GM19193 (cell line): ENCODE results near the gene C11orf86.

Experiments used
- POLR2A ChIP-seq: IDR thresholded peaks from 4 replicates; pipeline ENCODE4 v1.6.1; 2011; ENCODE audit not compliant: insufficient read depth, insufficient read length; ENCODE audit errors: extremely low read depth

Gene C11orf86

DNA sequence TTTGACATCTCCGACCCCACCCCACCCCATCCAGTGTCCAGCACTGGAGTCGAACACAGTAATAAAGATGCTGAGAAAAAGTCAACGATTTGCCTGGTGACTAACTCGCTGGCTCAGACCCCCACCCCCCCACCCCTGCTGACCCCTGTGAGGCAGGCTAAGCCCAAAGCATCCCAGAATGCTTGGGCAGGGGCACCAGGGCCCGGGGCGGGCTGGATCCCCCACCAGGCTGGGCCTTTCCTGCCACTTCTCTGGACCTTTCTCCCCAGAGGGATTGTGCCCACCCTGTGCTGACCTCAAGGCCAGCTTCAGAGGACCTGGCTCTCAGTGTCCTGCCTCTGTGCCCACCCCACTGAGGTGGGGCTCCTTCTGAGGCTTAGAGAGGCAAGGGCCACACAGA lies 1.8 kb downstream of the C11orf86 start:
- no peak for TF ChIP-seq POLR2A

DNA sequence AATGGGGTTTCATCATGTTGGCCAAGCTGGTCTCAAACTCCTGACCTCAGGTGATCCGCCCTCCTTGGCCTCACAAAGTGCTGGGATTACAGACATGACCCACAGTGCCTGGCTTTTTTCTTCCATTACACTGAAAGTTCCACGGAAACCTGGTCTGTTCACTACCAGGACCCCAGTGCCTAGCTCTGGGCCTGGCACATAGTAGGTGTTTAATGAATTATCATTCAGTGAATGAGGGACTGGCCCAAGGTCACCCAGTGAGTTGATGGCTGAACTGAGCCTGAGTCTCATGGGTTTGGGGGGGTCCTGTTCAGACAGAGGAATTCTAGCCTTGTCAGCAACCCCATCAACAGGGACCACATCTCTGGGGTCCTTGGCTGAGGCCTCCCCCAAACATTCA lies 3.1 kb downstream of the C11orf86 start:
- no peak for TF ChIP-seq POLR2A

DNA sequence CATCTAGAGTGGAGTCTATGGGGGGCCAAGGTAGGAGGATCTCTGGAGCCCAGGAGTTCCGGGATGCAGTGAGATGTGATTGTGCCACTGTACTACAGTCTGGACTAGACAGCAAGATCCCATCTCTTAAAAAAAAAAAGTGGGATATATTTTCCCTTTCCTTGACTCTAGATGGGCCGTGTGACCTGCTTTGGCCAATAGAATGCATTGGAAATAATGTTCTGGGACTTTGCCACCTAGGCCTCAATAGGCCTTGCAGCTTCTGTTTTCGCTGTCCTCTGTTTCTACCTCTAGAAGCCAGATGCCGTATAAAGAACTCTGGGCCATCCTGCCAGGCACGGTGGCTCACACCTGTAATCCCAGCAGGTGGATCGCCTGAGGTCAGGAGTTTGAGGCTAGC lies 3.6 kb downstream of the C11orf86 start:
- no peak for TF ChIP-seq POLR2A

DNA sequence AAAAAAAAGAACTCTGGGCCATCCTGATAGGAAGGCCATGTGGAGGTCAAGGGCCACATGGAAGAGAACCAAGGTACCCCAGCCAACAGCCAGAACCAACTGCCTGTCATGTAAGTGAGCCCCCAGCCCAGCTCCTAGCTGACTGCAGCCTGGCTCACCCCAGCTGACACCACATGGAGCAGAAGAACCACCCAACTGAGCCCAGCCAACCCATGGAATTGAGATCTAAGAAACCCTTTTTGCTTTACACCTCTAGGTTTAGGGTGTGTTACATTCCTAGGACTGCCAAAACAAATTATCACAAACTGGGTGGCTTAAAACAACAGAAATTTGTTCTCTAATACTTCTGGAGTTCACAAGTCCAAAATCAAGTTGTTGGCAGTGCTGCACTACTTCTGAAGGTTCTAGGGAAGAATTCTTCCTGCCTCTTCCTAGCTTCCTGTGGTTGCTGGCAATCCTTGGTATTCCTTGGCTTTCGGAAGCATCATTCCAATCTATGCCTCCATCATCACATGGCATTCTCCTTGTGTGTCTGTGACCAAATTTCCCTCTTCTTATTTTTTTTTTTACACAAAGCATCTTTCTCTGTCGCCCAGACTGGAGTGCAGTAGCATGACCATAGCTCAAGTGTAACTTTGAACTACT lies 4.4 kb downstream of the C11orf86 start:
- TF ChIP-seq POLR2A, result no peak

DNA sequence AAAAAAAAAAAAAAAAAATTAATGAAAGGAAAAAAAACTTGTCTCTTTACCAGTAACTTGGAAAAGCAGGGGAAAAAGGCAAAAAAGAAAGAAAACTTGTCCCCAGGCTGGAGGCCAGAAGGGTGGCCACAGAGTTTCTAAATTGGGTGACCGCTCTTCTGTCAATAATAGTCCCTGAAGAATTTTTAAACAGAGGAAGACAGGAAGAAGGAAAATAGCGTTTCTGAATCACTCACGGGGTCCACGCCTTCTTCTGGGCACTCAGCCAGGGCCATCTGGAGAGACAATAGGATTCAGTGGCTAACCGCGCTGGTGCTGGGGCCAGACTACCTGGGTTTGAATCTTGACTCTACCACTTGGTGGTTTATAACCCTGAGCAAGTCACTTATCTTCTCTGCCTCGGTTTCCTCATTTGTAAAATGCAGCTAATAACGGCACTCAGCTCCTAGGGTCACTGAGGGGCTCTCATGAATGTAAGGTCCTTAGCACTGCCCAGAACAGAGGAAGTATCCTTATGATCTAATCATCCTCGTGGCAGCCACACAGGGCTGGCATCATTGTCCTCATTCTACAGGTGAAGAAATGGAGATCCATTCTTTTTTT lies 7.0 kb downstream of the C11orf86 start:
- TF ChIP-seq POLR2A, result no peak

DNA sequence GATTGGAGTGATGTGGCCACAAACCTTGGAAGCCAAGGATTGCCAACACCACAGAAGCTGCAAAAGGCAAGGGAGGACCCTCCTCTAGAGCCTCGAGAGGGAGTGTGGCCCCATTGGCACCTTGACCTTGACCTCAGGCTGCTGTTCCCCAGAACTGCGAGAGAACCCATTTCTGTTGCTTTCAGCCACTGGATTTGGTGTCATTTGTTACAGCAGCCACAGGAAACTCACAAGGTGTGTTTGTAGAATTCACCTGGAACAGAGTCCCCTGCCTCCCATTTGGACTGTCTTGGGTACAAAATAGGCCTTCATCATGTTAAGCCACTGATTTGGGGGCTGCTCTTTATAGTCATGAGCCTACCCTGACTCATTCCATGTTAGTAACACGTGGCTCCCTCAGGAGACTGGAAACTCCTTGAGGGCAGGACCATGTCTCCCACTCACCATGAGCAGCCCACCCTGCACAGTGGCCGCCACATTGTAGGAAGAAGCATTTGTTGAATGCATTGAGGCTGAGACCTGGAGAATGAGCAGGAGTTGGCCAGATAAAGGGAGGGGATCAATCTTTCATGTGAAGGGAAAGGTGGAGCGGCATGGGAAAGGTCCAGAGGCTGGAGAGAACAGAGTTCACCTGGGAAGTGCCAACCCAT lies 8.3 kb downstream of the C11orf86 start:
- no peak for TF ChIP-seq POLR2A

DNA sequence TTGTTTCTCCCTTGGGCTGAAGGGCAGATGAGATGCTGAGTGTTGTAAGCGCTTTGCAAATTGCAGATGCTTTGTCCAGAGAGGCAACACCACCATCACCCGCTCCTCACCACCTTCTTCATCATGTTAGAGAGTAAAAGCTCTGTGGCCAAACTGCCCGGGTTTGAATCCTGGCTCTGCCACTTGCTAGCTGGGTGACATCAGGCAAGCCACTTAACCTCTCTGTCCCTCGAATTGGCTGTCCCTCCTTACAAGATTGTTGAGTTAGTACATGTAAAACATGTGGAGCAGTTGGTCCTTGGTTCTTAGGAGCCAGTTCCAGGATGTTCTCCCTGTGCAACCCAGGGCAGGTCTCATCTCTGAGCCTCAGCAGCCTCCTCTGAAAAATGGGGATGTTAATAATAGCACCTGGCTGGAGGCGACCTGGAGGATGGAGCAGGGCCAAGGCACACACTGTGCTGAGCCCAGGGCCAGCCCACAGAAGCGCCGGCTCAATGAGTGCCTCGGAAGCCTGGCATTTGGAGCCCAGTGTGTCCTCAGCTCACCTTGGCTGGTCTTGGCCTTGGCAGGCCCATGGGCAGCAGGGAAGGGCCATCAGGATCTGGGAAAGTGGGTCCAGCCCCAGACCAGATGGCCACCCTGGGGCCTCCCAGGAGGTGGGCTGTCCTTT lies 10.5 kb downstream of the C11orf86 start:
- no peak for TF ChIP-seq POLR2A

DNA sequence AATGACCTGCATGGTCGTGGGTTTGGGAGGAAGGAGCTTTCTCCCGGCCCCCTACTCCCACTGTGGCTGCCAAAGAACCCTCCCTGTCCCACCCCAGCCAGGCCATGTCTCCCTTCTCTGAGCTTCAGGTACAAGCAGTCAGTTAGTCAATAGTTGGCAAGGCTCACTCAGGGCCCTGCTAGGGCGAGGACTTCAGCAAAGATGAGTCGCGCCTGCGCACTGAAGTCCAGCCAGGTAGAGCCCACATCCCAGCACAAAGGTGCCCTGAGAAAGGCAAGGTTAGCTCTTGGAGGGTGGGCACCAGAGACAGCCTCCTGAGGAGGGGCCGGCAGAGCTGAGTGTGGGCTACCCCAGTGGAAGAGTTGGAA lies 11.1 kb downstream of the C11orf86 start:
- no peak for TF ChIP-seq POLR2A

DNA sequence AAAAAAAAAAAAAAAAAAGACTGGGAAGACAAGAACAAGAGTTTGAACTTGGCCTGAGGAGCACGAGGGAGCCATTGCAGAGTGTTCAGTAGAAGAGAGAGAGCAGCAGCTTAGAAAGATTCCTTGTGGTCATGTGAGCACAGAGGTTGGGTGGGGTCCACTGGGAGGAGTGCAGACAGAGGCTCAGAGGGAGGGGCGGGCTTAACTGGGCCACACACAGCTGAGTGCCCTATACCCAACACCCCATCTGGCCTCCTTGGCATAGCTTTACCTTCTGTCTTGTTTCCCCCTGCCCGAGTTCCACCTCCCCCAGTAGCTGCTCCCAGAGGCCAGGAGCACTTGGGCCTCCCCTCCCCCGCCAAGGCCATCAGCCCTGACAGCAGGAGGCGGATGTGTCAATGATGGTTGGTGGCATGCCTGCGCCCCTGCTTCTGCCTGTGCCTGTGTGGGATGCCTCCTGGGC lies 12.1 kb downstream of the C11orf86 start:
- no peak for TF ChIP-seq POLR2A

DNA sequence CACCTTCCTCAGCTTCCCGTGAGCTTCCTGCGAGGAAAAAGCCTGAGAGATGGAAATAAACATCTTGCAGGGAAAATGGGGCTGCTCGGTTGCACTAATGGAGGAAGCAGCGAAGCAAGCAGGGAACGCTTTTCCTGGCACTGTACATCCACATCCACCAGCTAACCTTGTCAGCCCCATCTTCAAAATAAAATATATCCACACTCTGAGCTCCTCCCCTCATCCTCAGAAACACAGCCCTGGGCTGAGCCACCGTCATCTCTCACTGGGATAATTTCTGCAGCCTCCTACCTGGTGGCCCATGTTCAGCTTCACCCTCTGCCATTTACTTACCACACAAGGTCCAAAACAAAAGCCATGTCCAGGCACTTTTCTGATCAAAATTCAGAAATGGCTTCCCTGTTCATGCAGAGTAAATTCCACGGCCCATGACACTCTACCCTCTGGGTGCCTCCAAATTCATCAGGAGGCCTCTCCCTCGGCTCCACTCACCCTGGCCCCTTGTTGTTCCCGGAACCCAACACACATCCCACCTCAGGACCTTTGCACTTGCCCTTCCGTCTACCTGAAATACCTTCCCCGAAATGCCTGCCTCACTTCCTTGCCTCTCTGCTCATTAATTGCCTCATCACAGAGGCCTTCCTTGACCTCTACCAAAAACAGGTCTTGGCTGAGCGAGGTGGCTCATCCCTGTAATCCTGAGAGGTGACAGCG lies 13.0 kb downstream of the C11orf86 start:
- no peak for TF ChIP-seq POLR2A

DNA sequence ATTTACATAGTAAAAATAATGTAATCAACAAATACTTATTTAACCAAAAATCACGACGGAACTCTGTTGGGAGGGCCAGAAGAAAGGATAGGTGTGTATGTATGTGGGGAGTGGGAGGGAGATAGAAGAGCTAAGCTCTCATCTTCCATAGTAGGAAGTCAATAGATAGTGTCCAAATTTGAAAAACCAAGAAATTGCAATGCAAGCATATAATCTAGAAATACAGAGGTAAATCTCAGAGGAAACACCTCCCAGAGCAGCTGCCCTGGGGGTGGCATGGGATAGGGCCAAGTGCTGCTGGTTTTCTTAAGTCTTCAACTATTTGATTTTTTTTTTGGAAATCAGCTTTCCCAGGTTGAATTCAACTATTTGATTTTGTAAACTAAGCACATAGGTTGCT lies 16.9 kb downstream of the C11orf86 start:
- TF ChIP-seq POLR2A, result no peak

DNA sequence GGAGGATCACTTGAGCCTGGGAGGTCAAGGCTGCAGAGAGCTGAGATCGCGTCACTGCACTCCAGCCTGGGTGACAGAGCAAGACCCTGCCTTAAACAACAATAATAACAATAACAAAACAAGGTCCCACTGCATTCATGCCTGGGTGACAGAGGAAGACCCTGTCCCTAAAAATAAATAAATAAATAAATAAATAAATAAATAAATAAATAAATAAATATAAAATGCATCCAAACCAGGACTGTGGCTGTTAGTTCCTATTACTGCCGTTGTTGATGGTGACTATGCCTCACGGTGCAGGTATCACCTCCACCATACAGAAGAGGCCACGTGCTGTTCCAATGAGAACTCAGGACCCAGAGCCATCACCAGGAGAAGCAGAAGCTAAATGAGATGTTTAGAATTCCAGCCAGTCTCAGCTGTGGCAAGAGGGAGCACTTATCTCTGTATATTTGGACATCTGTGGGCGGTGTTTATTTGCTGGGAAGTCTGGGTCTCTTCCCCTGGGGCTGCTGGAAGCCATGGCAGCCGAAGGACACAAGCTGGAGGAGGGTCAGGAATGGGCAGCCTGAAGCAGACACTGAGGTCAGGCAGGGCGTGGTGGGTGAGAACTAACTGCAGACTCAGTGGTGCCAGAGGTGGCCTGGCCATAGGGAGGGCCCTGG lies 21.6 kb downstream of the C11orf86 start:
- TF ChIP-seq POLR2A, result no peak

DNA sequence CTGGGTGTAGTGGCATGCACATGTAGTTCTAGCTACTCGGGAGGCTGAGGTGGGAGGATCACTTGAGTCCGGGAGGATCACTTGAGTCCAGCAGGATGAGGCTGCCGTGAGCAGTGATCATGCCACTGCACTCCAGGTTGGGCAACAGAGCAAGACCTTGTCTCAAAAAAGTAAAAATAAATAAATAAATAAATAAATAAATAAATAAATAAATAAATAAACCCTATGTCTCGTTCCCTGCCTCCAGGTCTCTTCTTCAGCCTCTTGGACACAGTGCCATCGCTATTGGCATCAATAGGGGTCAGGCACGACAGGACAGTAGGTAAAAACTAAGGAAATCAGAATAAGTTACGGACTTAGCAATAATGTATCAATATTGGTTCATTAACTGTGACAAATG lies 24.5 kb downstream of the C11orf86 start:
- no peak for TF ChIP-seq POLR2A

DNA sequence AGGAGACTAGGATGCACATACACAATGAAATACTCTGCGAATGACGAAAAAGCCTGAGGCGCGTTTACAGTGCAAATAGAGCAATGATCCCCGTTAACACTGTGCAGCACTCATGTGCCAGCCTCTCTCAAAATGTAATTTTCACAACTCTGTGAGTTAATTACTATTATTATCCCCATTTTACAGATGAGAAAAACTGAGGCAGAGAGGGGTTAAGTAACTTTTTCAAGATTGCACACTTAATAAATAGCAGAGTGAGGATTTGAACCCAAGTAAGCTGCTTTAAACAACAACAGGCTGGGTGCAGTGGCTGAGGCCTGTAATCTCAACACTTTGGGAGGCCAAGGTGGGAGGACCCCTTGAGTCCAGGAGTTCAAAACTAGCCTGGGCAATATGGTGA lies 26.2 kb downstream of the C11orf86 start:
- TF ChIP-seq POLR2A, result no peak
